ENCODE results near the gene CPVL.

GRCh38 chr7:29115753-29116152, 30.6 kb downstream of the CPVL start:
- TF ChIP-seq POLR2AphosphoS5 (IDR thresholded peaks at IDR 0.05; ENCODE audit: low read depth, low read length) (no peak), POLR2A (IDR thresholded peaks at IDR 0.05; ENCODE audit: low read depth, low read length) (no peak), TAF1 (IDR thresholded peaks at IDR 0.05; ENCODE audit: borderline replicate concordance, low read depth, low read length) (no peak)

Measured in GM12892 (cell line).